Keratinocyte (primary cell): ENCODE measurements around the gene AJAP1. TPM values are rescaled to one million over a fixed set of nuclear protein-coding genes. Genes with fewer than 3 reads are reported as not detected.

Experiments used
- DNase-seq: peaks from one replicate; pipeline ENCODE4 v3.0.0-alpha.2; 2011; ENCODE audit warnings: low read depth, missing footprints, low spot score
- FAIRE-seq: peaks from 2 replicates; lab custom pipeline; 2011; peaks lifted over from hg19 to GRCh38; lab: Jason Lieb, UNC
- H2AFZ ChIP-seq: 2 replicates; pipeline ENCODE4 v1.6.0; 2012; ENCODE audit warnings: low read length, control low read depth, inconsistent platforms; ENCODE audit not compliant: control insufficient read depth
- H3K27ac ChIP-seq: 2 replicates; pipeline ENCODE4 v1.5.1; 2011; ENCODE audit warnings: low read length; ENCODE audit not compliant: control insufficient read depth, insufficient read depth
- H3K27me3 ChIP-seq: 3 replicates; pipeline ENCODE4 v1.6.0; 2011; ENCODE audit warnings: low read length; ENCODE audit not compliant: control insufficient read depth, insufficient read depth; ENCODE audit errors: extremely low read depth
- H3K36me3 ChIP-seq, 2 experiments: 2 replicates in 1 of 2; 3 replicates in 1 of 2; pipeline ENCODE4 v1.5.1; 2011; ENCODE audit warnings: low read length in 2 of 2, mild to moderate bottlenecking in 1 of 2; ENCODE audit not compliant: control insufficient read depth in 2 of 2, insufficient read depth in 2 of 2; ENCODE audit errors: extremely low read depth in 1 of 2
- H3K4me1 ChIP-seq: 3 replicates; pipeline ENCODE4 v1.5.1; 2011; ENCODE audit warnings: low read length; ENCODE audit not compliant: control insufficient read depth, insufficient read depth; ENCODE audit errors: extremely low read depth
- H3K4me2 ChIP-seq: 3 replicates; pipeline ENCODE4 v1.6.0; 2011; ENCODE audit warnings: low read depth, low read length; ENCODE audit not compliant: control insufficient read depth, insufficient read depth; ENCODE audit errors: extremely low read depth
- H3K4me3 ChIP-seq, 3 experiments: fragments of 200-600 bp in 1 of 3; sonication (generic) in 1 of 3; 2 replicates in 2 of 3; 3 replicates in 1 of 3; pipeline ENCODE4 v1.5.1; 2011 to 2016; ENCODE audit warnings: low read length in 3 of 3, mild to moderate bottlenecking in 3 of 3, control low read depth in 2 of 3, inconsistent platforms in 1 of 3, low read depth in 1 of 3, mixed read lengths in 1 of 3, mixed run types in 1 of 3, moderate library complexity in 1 of 3; ENCODE audit not compliant: control insufficient read depth in 2 of 3, insufficient read depth in 2 of 3; ENCODE audit errors: extremely low read depth in 1 of 3
- H3K79me2 ChIP-seq: 2 replicates; pipeline ENCODE4 v1.6.0; 2012; ENCODE audit warnings: low read length; ENCODE audit not compliant: control insufficient read depth, insufficient read depth
- H3K9ac ChIP-seq: 3 replicates; pipeline ENCODE4 v1.6.0; 2011; ENCODE audit warnings: low read length; ENCODE audit not compliant: control insufficient read depth, insufficient read depth; ENCODE audit errors: extremely low read depth
- H3K9me1 ChIP-seq: 3 replicates; pipeline ENCODE4 v1.6.0; 2011; ENCODE audit warnings: low read length; ENCODE audit not compliant: control insufficient read depth, insufficient read depth; ENCODE audit errors: extremely low read depth
- H3K9me3 ChIP-seq: 2 replicates; pipeline ENCODE4 v1.5.1; 2012; ENCODE audit warnings: low read depth, low read length; ENCODE audit not compliant: control insufficient read depth
- H4K20me1 ChIP-seq: 3 replicates; pipeline ENCODE4 v1.6.0; 2011; ENCODE audit warnings: low read length; ENCODE audit not compliant: control insufficient read depth, insufficient read depth; ENCODE audit errors: extremely low read depth
- CTCF ChIP-seq, 3 experiments: IDR thresholded peaks in 1 of 3; conservative IDR thresholded peaks in 1 of 3; optimal IDR thresholded peaks in 1 of 3; 2 replicates in 2 of 3; 3 replicates in 1 of 3; pipeline versions ENCODE3 to v1.5.1; 2011; ENCODE audit warnings: low read length in 3 of 3, mild to moderate bottlenecking in 3 of 3, moderate library complexity in 2 of 3, control low read depth in 1 of 3, inconsistent platforms in 1 of 3; ENCODE audit not compliant: insufficient read depth in 2 of 3; ENCODE audit errors: extremely low read depth in 1 of 3
- EZH2 ChIP-seq: IDR thresholded peaks from one replicate; pipeline ENCODE4 v1.6.1; 2012; ENCODE audit warnings: inconsistent platforms, mild to moderate bottlenecking, low read length, moderate library complexity
- dilution Hi-C: fragments of 300-500 bp; cut with MboI; formaldehyde crosslinking; loops from one replicate; pipeline ENCODE4 v1.7.0; 2020; ENCODE audit warnings: low sequenced_read_pairs; ENCODE audit not compliant: extremely low pct_ligation_motif_present
- polyA plus RNA-seq, 5 experiments: library from polyadenylated mRNA; depleted of rRNA in 3 of 5; stranded (reverse) in 3 of 5; stranded (forward) in 1 of 5; unstranded in 1 of 5; fragments of >200 nt; gene quantifications; 1 replicate in 1 of 5; 2 replicates in 3 of 5; 3 replicates in 1 of 5; pipeline versions ENCODE4 v1.2.1 to v1.2.3, GENCODE V29; 2011 to 2012; ENCODE audit warnings: missing spikeins in 2 of 5, low read depth in 1 of 5, low replicate concordance in 1 of 5

AJAP1 gene
- polyA plus RNA-seq, 1 donor (not counting 4 experiments of a cell fraction or from before 2014, with no cell fraction given): 2.2 TPM

GRCh38 chr1:4733446-4734177, 79.2 kb downstream of the AJAP1 start:
- H3K9me1 ChIP-seq: no peaks in the 10 kb centered on the region
- H3K36me3 ChIP-seq: peaks cover 0 to 3% of the 10 kb centered on the region in 2 experiments
- no peak overlapping the region for H2AFZ ChIP-seq
- no peak overlapping the region for H3K27ac ChIP-seq
- no peak for TF ChIP-seq CTCF (optimal IDR thresholded peaks at IDR 0.05 in 1 of 3, IDR thresholded peaks at IDR 0.05 in 1 of 3, conservative IDR thresholded peaks at IDR 0.05 in 1 of 3; ENCODE audit: extremely low read depth in 1 of 3, insufficient read depth in 2 of 3, low read length in 3 of 3)
- no peak for TF ChIP-seq EZH2
- DNase-seq (no peak), FAIRE-seq (no peak)
- no peak overlapping the region for H3K4me2 ChIP-seq
- no peak overlapping the region for H3K9ac ChIP-seq
- H3K27me3 ChIP-seq: no peaks in the 10 kb centered on the region
- H3K79me2 ChIP-seq: no peaks in the 10 kb centered on the region
- no peaks in the 10 kb centered on the region for H4K20me1 ChIP-seq
- H3K9me3 ChIP-seq: no peaks in the 10 kb centered on the region
- dilution Hi-C loops: no loop called here
- H3K4me3 ChIP-seq: no peak overlapping the region
- H3K4me1 ChIP-seq: no peaks in the 10 kb centered on the region

GRCh38 chr1:4734219-4734618, 79.8 kb downstream of the AJAP1 start:
- dilution Hi-C loops: no loop called here
- peaks cover 0 to 3% of the 10 kb centered on the region in 2 experiments for H3K36me3 ChIP-seq
- no peak for DNase-seq

More at GRCh38 chr1:4734219-4734618, 79.8 kb downstream of the AJAP1 start:
- Histone ChIP-seq H2AFZ (no peak overlapping the region), H3K27ac (no peak overlapping the region), H3K9me3 (no peaks in the 10 kb centered on the region), H3K9me1 (no peaks in the 10 kb centered on the region), H4K20me1 (no peaks in the 10 kb centered on the region), H3K4me1 (no peaks in the 10 kb centered on the region), H3K4me2 (no peak overlapping the region), H3K27me3 (no peaks in the 10 kb centered on the region), H3K4me3 (no peak overlapping the region), H3K79me2 (no peaks in the 10 kb centered on the region), H3K9ac (no peak overlapping the region)
- no peak for FAIRE-seq
- TF ChIP-seq CTCF (optimal IDR thresholded peaks at IDR 0.05 in 1 of 3, IDR thresholded peaks at IDR 0.05 in 1 of 3, conservative IDR thresholded peaks at IDR 0.05 in 1 of 3; ENCODE audit: extremely low read depth in 1 of 3, insufficient read depth in 2 of 3, low read length in 3 of 3) (no peak), EZH2 (no peak)
